DOHH2 (cell line): ENCODE measurements around the gene RASA2.

Experiments used
- H3F3A ChIP-seq: fragments of 200-600 bp; sonication (generic), shearing (Covaris generic); 2 replicates; pipeline ENCODE4 v1.6.0; 2016; ENCODE audit warnings: antibody characterized with exemption, mild to moderate bottlenecking; ENCODE audit not compliant: control insufficient read depth, insufficient read depth
- H3K27ac ChIP-seq: fragments of 200-600 bp; sonication (generic); 2 replicates; pipeline ENCODE4 v1.5.1; 2014; ENCODE audit warnings: low read depth, mild to moderate bottlenecking, low read length, moderate library complexity
- H3K27me3 ChIP-seq: fragments of 200-600 bp; sonication (generic); 2 replicates; pipeline ENCODE4 v1.6.1; 2014; ENCODE audit warnings: mild to moderate bottlenecking, low read length, mixed read lengths; ENCODE audit not compliant: control insufficient read depth
- H3K36me3 ChIP-seq: fragments of 200-600 bp; sonication (generic); 2 replicates; pipeline ENCODE4 v1.6.1; 2014; ENCODE audit warnings: mild to moderate bottlenecking, low read length, moderate library complexity, mixed read lengths; ENCODE audit not compliant: control insufficient read depth
- H3K4me1 ChIP-seq: fragments of 200-600 bp; sonication (generic); 2 replicates; pipeline ENCODE4 v1.6.1; 2014; ENCODE audit warnings: mild to moderate bottlenecking, low read length, mixed read lengths; ENCODE audit not compliant: control insufficient read depth
- H3K4me2 ChIP-seq: fragments of 200-600 bp; sonication (generic); 2 replicates; pipeline ENCODE4 v1.6.0; 2014; ENCODE audit warnings: mild to moderate bottlenecking, low read length, moderate library complexity
- H3K4me3 ChIP-seq: fragments of 200-600 bp; sonication (generic); 2 replicates; pipeline ENCODE4 v1.5.1; 2014; ENCODE audit warnings: mild to moderate bottlenecking, low read length, mixed read lengths
- H3K79me2 ChIP-seq: fragments of 200-600 bp; sonication (generic); 2 replicates; pipeline ENCODE4 v1.6.1; 2014; ENCODE audit warnings: mild to moderate bottlenecking, low read length, mixed read lengths; ENCODE audit not compliant: control insufficient read depth
- H3K9me2 ChIP-seq: fragments of 200-600 bp; sonication (generic); replicated peaks from 2 replicates; pipeline ENCODE4 v1.6.1; 2014; ENCODE audit warnings: mild to moderate bottlenecking, low read length, mixed read lengths; ENCODE audit not compliant: control insufficient read depth
- H3K9me3 ChIP-seq: fragments of 200-600 bp; sonication (generic); 2 replicates; pipeline ENCODE4 v1.6.1; 2014; ENCODE audit warnings: antibody characterized with exemption, low read length, mixed read lengths; ENCODE audit not compliant: control insufficient read depth, insufficient read depth
- H4K20me1 ChIP-seq: fragments of 200-600 bp; sonication (generic); 2 replicates; pipeline ENCODE4 v1.6.0; 2014; ENCODE audit warnings: low read depth, mild to moderate bottlenecking, antibody characterized with exemption, low read length, moderate library complexity; ENCODE audit not compliant: control insufficient read depth, insufficient read depth
- EZH2phosphoT487 ChIP-seq: fragments of 200-600 bp; sonication (generic); IDR thresholded peaks from 2 replicates; pipeline ENCODE4 v1.6.1; 2017; ENCODE audit warnings: borderline replicate concordance, mild to moderate bottlenecking, antibody characterized with exemption, low read length, moderate library complexity, mixed read lengths
- TF ChIP-seq, protein P1 (sequence below): fragments of 200-600 bp; sonication (generic); IDR thresholded peaks from one replicate; pipeline ENCODE4 v1.5.1; 2014; ENCODE audit warnings: antibody characterized with exemption, mild to moderate bottlenecking, low read depth, low read length; ENCODE audit not compliant: poor library complexity, severe bottlenecking

RASA2 gene

DNA sequence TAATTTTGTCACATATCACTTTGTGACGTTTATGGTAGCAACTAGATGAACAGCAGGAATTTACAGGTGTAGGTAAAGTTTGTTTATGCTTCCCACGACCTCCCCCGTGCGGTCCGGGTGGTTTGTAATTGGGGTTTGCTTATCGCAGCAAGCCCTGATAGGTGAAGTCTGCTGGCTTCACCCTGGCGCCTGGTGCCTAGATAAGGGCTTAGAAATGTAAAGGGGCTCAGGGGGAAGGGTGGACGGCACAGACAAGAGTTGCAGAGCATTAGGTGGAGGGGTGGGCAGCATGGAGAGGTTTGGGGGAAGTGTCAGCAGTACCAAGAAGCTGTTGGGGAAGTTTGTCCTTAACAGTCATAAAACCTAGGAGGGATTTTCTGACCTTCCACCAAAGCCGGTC lies 143.1 kb downstream of the RASA2 start:
- Histone ChIP-seq H3K27me3 (0 out of 2 replicates have a peak, but pooled peaks cover 2% of the 10 kb centered on the region), H3K9me3 (peaks cover 4% of the 10 kb centered on the region), H3F3A (no peaks in the 10 kb centered on the region), H3K4me1 (no peaks in the 10 kb centered on the region), H3K27ac (no peak overlapping the region), H3K79me2 (no peaks in the 10 kb centered on the region), H3K4me2 (no peak overlapping the region), H3K9me2 (no peaks in the 10 kb centered on the region), H4K20me1 (no peaks in the 10 kb centered on the region), H3K36me3 (no peaks in the 10 kb centered on the region), H3K4me3 (no peak overlapping the region)
- no peak for TF ChIP-seq EZH2phosphoT487
- TF ChIP-seq, protein P1, sequence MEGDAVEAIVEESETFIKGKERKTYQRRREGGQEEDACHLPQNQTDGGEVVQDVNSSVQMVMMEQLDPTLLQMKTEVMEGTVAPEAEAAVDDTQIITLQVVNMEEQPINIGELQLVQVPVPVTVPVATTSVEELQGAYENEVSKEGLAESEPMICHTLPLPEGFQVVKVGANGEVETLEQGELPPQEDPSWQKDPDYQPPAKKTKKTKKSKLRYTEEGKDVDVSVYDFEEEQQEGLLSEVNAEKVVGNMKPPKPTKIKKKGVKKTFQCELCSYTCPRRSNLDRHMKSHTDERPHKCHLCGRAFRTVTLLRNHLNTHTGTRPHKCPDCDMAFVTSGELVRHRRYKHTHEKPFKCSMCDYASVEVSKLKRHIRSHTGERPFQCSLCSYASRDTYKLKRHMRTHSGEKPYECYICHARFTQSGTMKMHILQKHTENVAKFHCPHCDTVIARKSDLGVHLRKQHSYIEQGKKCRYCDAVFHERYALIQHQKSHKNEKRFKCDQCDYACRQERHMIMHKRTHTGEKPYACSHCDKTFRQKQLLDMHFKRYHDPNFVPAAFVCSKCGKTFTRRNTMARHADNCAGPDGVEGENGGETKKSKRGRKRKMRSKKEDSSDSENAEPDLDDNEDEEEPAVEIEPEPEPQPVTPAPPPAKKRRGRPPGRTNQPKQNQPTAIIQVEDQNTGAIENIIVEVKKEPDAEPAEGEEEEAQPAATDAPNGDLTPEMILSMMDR = no peak

DNA sequence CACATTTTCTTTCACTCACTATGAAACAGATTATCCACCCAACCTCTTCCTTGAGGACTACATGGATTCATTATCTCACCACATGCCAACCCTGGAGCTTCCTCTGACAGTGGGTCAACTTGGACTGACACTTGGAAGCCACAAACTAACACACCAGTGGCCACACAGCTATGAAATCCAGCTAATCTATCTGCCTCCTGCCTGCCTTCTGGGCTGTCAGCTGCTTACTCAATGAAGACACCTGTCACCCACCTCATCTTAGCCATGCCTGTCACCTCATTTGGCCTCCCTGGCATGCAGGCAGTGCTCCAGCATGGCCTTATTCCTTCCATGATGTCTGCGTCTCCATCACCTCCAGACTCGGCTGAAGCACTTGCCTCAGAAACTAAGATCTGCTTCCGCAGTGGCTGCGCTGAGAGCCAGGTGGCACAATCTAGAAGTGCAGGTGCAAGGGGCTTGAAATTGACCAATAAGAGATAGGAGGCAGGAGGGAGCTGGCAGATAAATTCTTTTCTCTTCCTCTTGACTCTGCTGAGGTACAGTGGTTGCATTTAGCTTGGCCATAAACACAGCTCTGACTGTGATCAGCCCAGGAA lies 146.1 kb downstream of the RASA2 start:
- Histone ChIP-seq H4K20me1 (no peaks in the 10 kb centered on the region), H3K27me3 (0 out of 2 replicates have a peak, but pooled peaks cover 2% of the 10 kb centered on the region), H3K4me1 (no peaks in the 10 kb centered on the region), H3K79me2 (no peaks in the 10 kb centered on the region), H3K4me3 (no peak overlapping the region), H3K9me2 (no peaks in the 10 kb centered on the region), H3K36me3 (no peaks in the 10 kb centered on the region), H3K27ac (no peak overlapping the region), H3K9me3 (peaks cover 4% of the 10 kb centered on the region), H3F3A (no peaks in the 10 kb centered on the region), H3K4me2 (no peak overlapping the region)
- TF ChIP-seq EZH2phosphoT487 = no peak
- TF ChIP-seq, protein P1 = no peak

DNA sequence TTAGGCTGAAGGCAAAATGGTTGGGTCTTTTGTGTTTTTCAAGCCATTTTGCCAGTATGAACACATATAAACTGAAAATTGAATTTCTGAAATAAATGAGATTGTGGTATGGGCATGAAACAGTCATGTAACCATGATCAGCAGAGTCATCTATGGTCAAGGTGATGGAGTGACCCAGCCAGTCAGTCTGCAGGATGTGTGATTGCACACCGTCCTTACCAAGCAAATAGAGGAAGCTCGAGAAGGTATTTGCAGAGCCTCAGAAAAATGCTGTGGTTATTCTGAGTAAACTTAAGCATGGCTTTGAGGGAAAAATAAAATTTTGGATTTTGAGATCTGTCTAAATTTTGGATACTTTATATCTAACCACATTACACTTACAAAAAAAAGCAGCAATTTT lies 155.4 kb downstream of the RASA2 start:
- Histone ChIP-seq H3K79me2 (no peaks in the 10 kb centered on the region), H3F3A (no peaks in the 10 kb centered on the region), H3K9me3 (no peaks in the 10 kb centered on the region), H3K4me3 (no peak overlapping the region), H3K4me1 (no peaks in the 10 kb centered on the region), H3K9me2 (no peaks in the 10 kb centered on the region), H4K20me1 (no peaks in the 10 kb centered on the region), H3K27me3 (no peaks in the 10 kb centered on the region), H3K36me3 (no peaks in the 10 kb centered on the region), H3K4me2 (no peak overlapping the region), H3K27ac (no peak overlapping the region)
- TF ChIP-seq, protein P1 = no peak
- TF ChIP-seq EZH2phosphoT487 = no peak
